NCI-H1417 (cell line): ENCODE data around the gene TRAPPC5.
"Not testable (repeated sequence)": the region's sequence is repeated elsewhere in the genome, so short reads cannot be mapped to it uniquely, and the experiment has no call there.

Experiments
- DNase-seq, 3 experiments: peaks; one replicate each; lab custom pipeline; 2025; lab: John Stamatoyannopoulos, UW

Gene TRAPPC5

GRCh38 chr19:7680606-7681339, at the start of gene TRAPPC5:
TRAPPC5 (plus strand) TSS chr19:7680833; CDS start chr19:7682254, 1,421 bp downstream.
- DNase-seq: peak; percentile 79 to 89 (median 88)

- no peak for DNase-seq
These were observed 49.1 kb upstream of the TRAPPC5 start for GRCh38 chr19:7631577-7631976.

- DNase-seq: no peak
These were observed 48.1 kb upstream of the TRAPPC5 start for GRCh38 chr19:7632340-7633203.

- no peak for DNase-seq
These were observed 46.9 kb upstream of the TRAPPC5 start, which contains the start of gene PCP2 for GRCh38 chr19:7633698-7634097. PCP2 (minus strand) TSS chr19:7633719; CDS start chr19:7633457, 262 bp downstream.

GRCh38 chr19:7635670-7636069, 45.0 kb upstream of the TRAPPC5 start:
- no peak for DNase-seq

GRCh38 chr19:7636317-7636690, 44.3 kb upstream of the TRAPPC5 start:
- peak in 1 of 3 experiments; percentile 45 for DNase-seq

- DNase-seq: peak; percentile 82 to 83 (median 82)
These were observed 43.8 kb upstream of the TRAPPC5 start, which contains the start of gene STXBP2 for GRCh38 chr19:7636691-7637373. STXBP2 (plus strand) TSS chr19:7637110; CDS start chr19:7637150, 40 bp downstream.

- peak in 2 of 3 experiments; percentile 36 to 38 for DNase-seq
These were observed 43.0 kb upstream of the TRAPPC5 start for GRCh38 chr19:7637374-7638256.

- no peak for DNase-seq
These were observed 41.7 kb upstream of the TRAPPC5 start for GRCh38 chr19:7638802-7639465.

GRCh38 chr19:7639863-7640348, 40.7 kb upstream of the TRAPPC5 start:
- no peak for DNase-seq

- no peak for DNase-seq
These were observed 39.8 kb upstream of the TRAPPC5 start for GRCh38 chr19:7640803-7641202.

- DNase-seq: no peak
These were observed 39.0 kb upstream of the TRAPPC5 start for GRCh38 chr19:7641290-7642276.

GRCh38 chr19:7642295-7643030, 38.2 kb upstream of the TRAPPC5 start:
- no peak for DNase-seq

- no peak for DNase-seq
These were observed 37.6 kb upstream of the TRAPPC5 start for GRCh38 chr19:7643031-7643415.

- not testable (repeated sequence) for DNase-seq
These were observed 36.7 kb upstream of the TRAPPC5 start for GRCh38 chr19:7643629-7644549.

GRCh38 chr19:7644550-7644877, 36.1 kb upstream of the TRAPPC5 start:
- DNase-seq: no peak

GRCh38 chr19:7645163-7645562, 35.5 kb upstream of the TRAPPC5 start:
- DNase-seq: no peak
